A549 treated with CORT108297 at 1 μM for 4 hours (cell line): ENCODE measurements around the gene NCOA5. TPM values are rescaled to one million over a fixed set of nuclear protein-coding genes. Genes with fewer than 3 reads are reported as not detected.

Experiments
- total RNA-seq: library from RNA; stranded (reverse); fragments of 200-300 nt; extraction: Qiagen RNA extraction; gene quantifications from 5 replicates; pipeline ENCODE4 v1.2.3, GENCODE V29; 2022

Gene NCOA5
- total RNA-seq = 20.8 to 23.4 TPM (median 21.4 TPM) in 5 replicates

GRCh38 chr20:46089417-46090388, at the start of gene NCOA5:
Gene NCOA5 (minus strand): TSS chr20:46089962. CDS start chr20:46079424, 10,538 bp downstream.

GRCh38 chr20:46117704-46118467, 28.1 kb upstream of the NCOA5 start, which contains the start of gene CD40:
Gene CD40 (plus strand): TSS chr20:46118314. CDS start chr20:46118344, 30 bp downstream.

DNA sequence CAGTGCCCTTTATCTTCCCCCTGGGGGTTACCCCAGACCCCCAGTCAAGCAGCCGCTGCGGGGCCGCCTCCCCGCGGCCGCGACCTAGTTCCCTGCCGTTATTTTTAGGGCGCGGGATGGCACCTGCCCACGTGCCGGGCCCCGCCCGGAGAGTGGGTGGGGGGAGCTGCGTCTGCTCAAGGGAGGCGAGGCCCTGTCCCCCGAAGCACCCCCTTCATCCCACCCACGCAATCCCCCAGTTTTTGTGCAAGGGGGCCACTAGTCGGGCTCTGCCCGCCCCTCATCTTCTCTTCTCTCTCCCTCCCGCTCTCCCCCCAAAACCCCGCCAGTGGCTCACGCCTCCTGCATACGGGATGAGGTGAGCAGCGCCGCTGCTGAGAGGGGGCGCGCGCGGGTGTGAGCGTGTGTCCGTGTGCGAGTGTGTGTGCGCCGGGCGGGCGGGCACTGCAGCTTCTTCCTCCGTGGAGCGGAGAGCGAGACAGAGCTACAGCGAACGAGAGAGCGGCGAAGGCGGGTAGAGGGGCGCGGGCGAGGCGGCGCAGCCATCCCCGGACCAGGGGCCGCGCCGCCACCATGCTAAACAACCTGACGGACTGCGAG, 60.9 kb downstream of the NCOA5 start, which contains the start of gene SLC12A5:
SLC12A5 (plus strand) TSS at position 444 of the 600 bp plus-strand sequence; CDS start at position 574, 130 bp downstream.

Other genes with a start within 250 kb of the NCOA5 start
- 13.9 to 22.6 TPM (median 20.1 TPM) in 5 replicates for gene ACOT8, start 232.6 kb downstream of the NCOA5 start, total RNA-seq
- gene ZSWIM3, start 232.3 kb downstream of the NCOA5 start, total RNA-seq = 1.4 to 2.1 TPM (median 1.4 TPM) in 5 replicates
- 5.1 to 6.7 TPM (median 6.0 TPM) in 5 replicates for gene ZSWIM1, start 208.7 kb downstream of the NCOA5 start, total RNA-seq
- 0.25 to 0.92 TPM (median 0.39 TPM) in 5 replicates for gene SPATA25, start 202.3 kb downstream of the NCOA5 start, total RNA-seq
- 0.82 to 1.8 TPM (median 1.5 TPM) in 5 replicates for gene NEURL2, start 198.8 kb downstream of the NCOA5 start, total RNA-seq
- gene CTSA, start 198.6 kb downstream of the NCOA5 start, total RNA-seq = 103 to 131 TPM (median 124 TPM) in 5 replicates
- 1.3 to 1.9 TPM (median 1.8 TPM) in 5 replicates for gene PLTP, start 177.8 kb downstream of the NCOA5 start, total RNA-seq
- gene PCIF1, start 155.3 kb downstream of the NCOA5 start, total RNA-seq = 26.5 to 39.4 TPM (median 34.3 TPM) in 5 replicates
- 7.0 to 10.4 TPM (median 9.8 TPM) in 5 replicates for gene ZNF335, start 117.8 kb downstream of the NCOA5 start, total RNA-seq
- 0.47 to 0.62 TPM (median 0.61 TPM) in 5 replicates for gene MMP9, start 81.1 kb downstream of the NCOA5 start, total RNA-seq
- 11.6 to 17.1 TPM (median 15.1 TPM) in 5 replicates for gene SLC12A5, start 60.7 kb downstream of the NCOA5 start, total RNA-seq
- gene CD40, start 28.4 kb upstream of the NCOA5 start, total RNA-seq = 3.4 to 5.3 TPM (median 4.8 TPM) in 5 replicates
- gene CDH22, start 218.5 kb upstream of the NCOA5 start, total RNA-seq = 0.02 to 0.09 TPM (median 0.03 TPM) in 5 replicates